Epithelial cell of esophagus (primary cell): Measurements from ENCODE around the gene ANGEL1.

Source experiments
- DNase-seq: peaks from one replicate; pipeline ENCODE4 v3.0.0; 2010; ENCODE audit warnings: low read depth
- H3K4me3 ChIP-seq: 2 replicates; pipeline ENCODE4 v1.5.1; 2011; ENCODE audit warnings: mild to moderate bottlenecking, low read length, control low read depth
- CTCF ChIP-seq: IDR thresholded peaks from 2 replicates; pipeline ENCODE4 v1.5.1; 2011; ENCODE audit warnings: low read depth, mild to moderate bottlenecking, low read length, control low read depth, inconsistent platforms; ENCODE audit not compliant: insufficient read depth; ENCODE audit errors: missing control alignments

The ANGEL1 gene

GRCh38 chr14:76812422-76813383 lies at the start of gene ANGEL1:
Gene ANGEL1, minus strand, starts transcription at chr14:76812882. Its CDS starts 55 bp downstream, at chr14:76812827.
- peak within 1 kb of the TSS; percentile 76 for H3K4me3 ChIP-seq
- no peak for TF ChIP-seq CTCF
- peak; percentile 97 for DNase-seq

GRCh38 chr14:76861574-76862255 lies 49.0 kb upstream of the ANGEL1 start:
- no peak for DNase-seq
- no peak for TF ChIP-seq CTCF
- no peak overlapping the region for H3K4me3 ChIP-seq

GRCh38 chr14:76856769-76857168 lies 44.1 kb upstream of the ANGEL1 start:
- no peak for DNase-seq
- no peak for TF ChIP-seq CTCF
- H3K4me3 ChIP-seq, result no peak overlapping the region

GRCh38 chr14:76855066-76855465 lies 42.4 kb upstream of the ANGEL1 start:
- no peak overlapping the region for H3K4me3 ChIP-seq
- TF ChIP-seq CTCF, result no peak
- DNase-seq, result no peak

GRCh38 chr14:76848879-76849278 lies 36.2 kb upstream of the ANGEL1 start:
- no peak for DNase-seq
- TF ChIP-seq CTCF, result no peak
- H3K4me3 ChIP-seq, result no peak overlapping the region

GRCh38 chr14:76846331-76847047 lies 33.8 kb upstream of the ANGEL1 start:
- no peak for DNase-seq
- TF ChIP-seq CTCF, result no peak
- H3K4me3 ChIP-seq, result no peak overlapping the region
